H1 (cell line): ENCODE results near the gene TIMD4. TPM values are rescaled to one million over a fixed set of nuclear protein-coding genes. Genes with fewer than 3 reads are reported as not detected.

Source experiments
- ATF2 ChIP-seq: IDR thresholded peaks from 2 replicates; pipeline ENCODE4 v1.6.1; 2012; ENCODE audit warnings: low read length, inconsistent platforms
- BRCA1 ChIP-seq: IDR thresholded peaks from 2 replicates; pipeline ENCODE4 v1.6.1; 2012; ENCODE audit warnings: low read depth, low read length, improper control_type of control experiment
- CHD1 ChIP-seq: IDR thresholded peaks from 2 replicates; pipeline ENCODE4 v1.6.1; 2012; ENCODE audit warnings: low read depth, low read length, improper control_type of control experiment
- CHD2 ChIP-seq: IDR thresholded peaks from 2 replicates; pipeline ENCODE4 v1.6.1; 2012; ENCODE audit warnings: low read length, improper control_type of control experiment
- CREB1 ChIP-seq: IDR thresholded peaks from 2 replicates; pipeline ENCODE4 v1.6.1; 2012; ENCODE audit warnings: inconsistent platforms
- CTBP2 ChIP-seq: IDR thresholded peaks from 2 replicates; pipeline ENCODE4 v1.7.0; 2011; ENCODE audit warnings: borderline replicate concordance, mild to moderate bottlenecking, moderate library complexity, mixed read lengths, low read length; ENCODE audit not compliant: insufficient read depth, insufficient read length
- EZH2 ChIP-seq: fragments of 200-600 bp; sonication (generic); IDR thresholded peaks from 2 replicates; pipeline ENCODE4 v1.7.1; 2012; ENCODE audit warnings: low read depth, mild to moderate bottlenecking, moderate library complexity, low read length, inconsistent platforms; ENCODE audit not compliant: severe bottlenecking
- HDAC2 ChIP-seq, 2 experiments: fragments of 300-600 bp in 1 of 2; sonication (generic) in 1 of 2; IDR thresholded peaks; 2 replicates each; pipeline ENCODE4 v1.6.1; 2011 to 2012; ENCODE audit warnings: low read depth in 2 of 2, low read length in 2 of 2, mild to moderate bottlenecking in 2 of 2, moderate library complexity in 2 of 2, borderline replicate concordance in 1 of 2, inconsistent platforms in 1 of 2
- JUN ChIP-seq: IDR thresholded peaks from 2 replicates; pipeline ENCODE4 v1.6.1; 2011; ENCODE audit warnings: low read depth, mild to moderate bottlenecking, improper control_type of control experiment, low read length
- KDM4A ChIP-seq: IDR thresholded peaks from one replicate; pipeline ENCODE4 v1.7.1; 2012; ENCODE audit warnings: low read depth, mild to moderate bottlenecking, moderate library complexity, low read length, inconsistent platforms; ENCODE audit not compliant: severe bottlenecking
- POLR2AphosphoS5 ChIP-seq: IDR thresholded peaks from 2 replicates; pipeline ENCODE4 v1.6.1; 2011; ENCODE audit warnings: low read depth, low read length
- RFX5 ChIP-seq: IDR thresholded peaks from 2 replicates; pipeline ENCODE4 v1.6.1; 2011; ENCODE audit warnings: low read depth, low read length, improper control_type of control experiment, borderline replicate concordance
- RNF2 ChIP-seq: fragments of 200-900, 300-1000 bp; sonication (generic); IDR thresholded peaks from 2 replicates; pipeline ENCODE4 v1.7.1; 2016; ENCODE audit warnings: borderline replicate concordance, low read depth, mild to moderate bottlenecking, antibody characterized with exemption, low read length; ENCODE audit not compliant: poor library complexity, severe bottlenecking; ENCODE audit errors: missing control alignments
- RXRA ChIP-seq: IDR thresholded peaks from 2 replicates; pipeline ENCODE4 v1.6.1; 2011; ENCODE audit warnings: low read depth, mild to moderate bottlenecking, low read length, moderate library complexity; ENCODE audit not compliant: insufficient read depth
- SIX5 ChIP-seq: IDR thresholded peaks from 2 replicates; pipeline ENCODE4 v1.6.1; 2011; ENCODE audit warnings: mild to moderate bottlenecking, low read depth, low read length
- SP1 ChIP-seq: IDR thresholded peaks from 2 replicates; pipeline ENCODE4 v1.6.1; 2011; ENCODE audit warnings: low read depth, low read length
- SRF ChIP-seq: IDR thresholded peaks from 2 replicates; pipeline ENCODE4 v1.6.1; 2011; ENCODE audit warnings: mild to moderate bottlenecking, low read depth, low read length, moderate library complexity
- TAF7 ChIP-seq: optimal IDR thresholded peaks from 2 replicates; pipeline ENCODE3; 2011; ENCODE audit warnings: low read depth, mild to moderate bottlenecking, inconsistent platforms, low read length, moderate library complexity, borderline replicate concordance
- TBP ChIP-seq: IDR thresholded peaks from 2 replicates; pipeline ENCODE4 v1.6.1; 2011; ENCODE audit warnings: low read depth, low read length, improper control_type of control experiment
- TEAD4 ChIP-seq: IDR thresholded peaks from 2 replicates; pipeline ENCODE4 v1.6.1; 2012; ENCODE audit warnings: low read depth, low read length, inconsistent platforms, mixed read lengths
- polyA plus RNA-seq, 7 experiments: library from polyadenylated mRNA; depleted of rRNA in 3 of 7; stranded (reverse) in 5 of 7; unstranded in 2 of 7; fragments of >200 nt in 5 of 7; fragments of 200-250 nt in 2 of 7; gene quantifications; 1 replicate in 5 of 7; 2 replicates in 1 of 7; 4 replicates in 1 of 7; pipeline versions ENCODE4 v1.2.1 to v1.2.3, GENCODE V29; 2011 to 2013; ENCODE audit warnings: missing spikeins in 2 of 7, mixed read lengths in 2 of 7
- total RNA-seq: library from RNA; stranded (reverse); fragmentation: NEBNext Ultra II Directional; extraction: Animal tissue kit (Norgen Biotek cat#: 25700); gene quantifications from 2 replicates; pipeline ENCODE4 v1.2.1, GENCODE V29; 2021

Gene TIMD4
- total and polyA plus RNA-seq, 2 of the 8 experiments (the other 6 are each of a cell fraction or from before 2014, with no cell fraction given), result not detected

- TF ChIP-seq CTBP2 (no peak), ATF2 (no peak), RNF2 (no peak), HDAC2 (IDR thresholded peaks at IDR 0.05; ENCODE audit: borderline replicate concordance in 1 of 2, low read depth in 2 of 2, low read length in 2 of 2) (no peak), POLR2AphosphoS5 (peak; percentile 26; the same call in 1 of the 2 replicates), TEAD4 (no peak), TBP (peak; percentile 54), RFX5 (no peak), CHD1 (no peak), SRF (no peak), CHD2 (no peak; the same call in 1 of the 2 replicates), SP1 (no peak), TAF7 (peak; percentile 52), CREB1 (no peak), SIX5 (no peak), EZH2 (no peak), KDM4A (no peak), BRCA1 (no peak), RXRA (no peak), JUN (no peak)
Measured at GRCh38 chr5:156914371-156914737, 48.7 kb downstream of the TIMD4 start (continued).
